ENCODE measurements around the gene SLC28A3.

Gene SLC28A3

GRCh38 chr9:84261070-84261746 is 79.3 kb downstream of the SLC28A3 start:
- peak; percentile 33 to 62 for DNase-seq (ENCODE audit: low read depth in 1 of 2, low spot score in 1 of 2)
- no peaks in the 10 kb centered on the region for H3K27me3 ChIP-seq (ENCODE audit: insufficient read depth, poor library complexity, severe bottlenecking)
- no peak overlapping the region for H3K4me3 ChIP-seq (replicated peaks; ENCODE audit: insufficient read depth, low read length)
- H3K27ac ChIP-seq (replicated peaks), result no peak overlapping the region
- TF ChIP-seq CTCF (IDR thresholded peaks at IDR 0.05; ENCODE audit: insufficient read depth, low read length), result peak; percentile 83
- no peak for TF ChIP-seq REST (IDR thresholded peaks at IDR 0.05; ENCODE audit: insufficient replicate concordance, low read depth)

DNA sequence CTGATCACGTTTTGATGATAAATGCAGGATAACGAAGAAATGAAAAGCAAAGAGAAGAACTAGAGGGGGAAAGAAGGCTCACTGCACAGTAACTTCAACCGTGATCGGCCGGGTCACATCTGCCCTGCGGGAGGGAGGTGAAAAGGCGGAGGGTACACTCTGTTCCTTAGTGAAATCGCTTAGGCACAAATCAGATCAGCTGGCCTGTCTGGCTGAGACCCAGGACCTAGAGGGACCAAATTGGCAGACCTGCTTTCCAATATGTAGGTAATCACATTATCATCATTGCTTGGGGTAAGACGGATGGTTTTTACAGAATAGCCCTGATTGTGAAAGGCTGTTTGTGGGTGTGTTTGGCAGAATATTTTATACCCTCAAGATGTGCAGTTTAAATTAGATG is 82.2 kb downstream of the SLC28A3 start:
- TF ChIP-seq REST (IDR thresholded peaks at IDR 0.05; ENCODE audit: insufficient replicate concordance, low read depth) (no peak), POLR2AphosphoS5 (IDR thresholded peaks at IDR 0.05; ENCODE audit: low read depth) (no peak), CTCF (IDR thresholded peaks at IDR 0.05; ENCODE audit: insufficient read depth, low read length) (no peak), GABPA (IDR thresholded peaks at IDR 0.05; ENCODE audit: low read depth) (no peak), SPI1 (IDR thresholded peaks at IDR 0.05; ENCODE audit: borderline replicate concordance, low read depth) (no peak)
- Histone ChIP-seq H3K27me3 (ENCODE audit: insufficient read depth, poor library complexity, severe bottlenecking) (no peaks in the 10 kb centered on the region), H3K4me3 (replicated peaks; ENCODE audit: insufficient read depth, low read length) (no peak overlapping the region), H3K27ac (replicated peaks) (no peak overlapping the region)
- no peak for DNase-seq (ENCODE audit: low read depth in 1 of 2, low spot score in 1 of 2)

- Histone ChIP-seq H3K4me3 (replicated peaks; ENCODE audit: insufficient read depth, low read length) (no peak overlapping the region), H3K27ac (replicated peaks) (no peak overlapping the region), H3K27me3 (ENCODE audit: insufficient read depth, poor library complexity, severe bottlenecking) (no peaks in the 10 kb centered on the region)
- no peak for DNase-seq (ENCODE audit: low read depth in 1 of 2, low spot score in 1 of 2)
- TF ChIP-seq CTCF (IDR thresholded peaks at IDR 0.05; ENCODE audit: insufficient read depth, low read length) (no peak), POLR2AphosphoS5 (IDR thresholded peaks at IDR 0.05; ENCODE audit: low read depth) (no peak), GABPA (IDR thresholded peaks at IDR 0.05; ENCODE audit: low read depth) (no peak), SPI1 (IDR thresholded peaks at IDR 0.05; ENCODE audit: borderline replicate concordance, low read depth) (no peak), REST (IDR thresholded peaks at IDR 0.05; ENCODE audit: insufficient replicate concordance, low read depth) (no peak)
These were observed 84.9 kb downstream of the SLC28A3 start for GRCh38 chr9:84255696-84256095.

Data from HL-60 (cell line).